MM.1S (cell line): ENCODE results near the gene DONSON.

ENCODE experiments used
- CTCF ChIP-seq: fragments of 300-600 bp; sonication (generic); IDR thresholded peaks from 2 replicates; pipeline ENCODE4 v1.5.1; 2016; ENCODE audit warnings: antibody characterized with exemption, low read length, mixed read lengths
- EZH2 ChIP-seq: fragments of 300-600 bp; sonication (generic); optimal IDR thresholded peaks from 2 replicates; pipeline ENCODE3; 2017; ENCODE audit warnings: low read depth, mild to moderate bottlenecking, antibody characterized with exemption, low read length, mixed read lengths

GRCh38 chr21:33572350-33572749 lies 16.1 kb downstream of the DONSON start:
- TF ChIP-seq CTCF (no peak), EZH2 (no peak)
